Measurements from ENCODE around the gene OSER1. TPM values are rescaled to one million over a fixed set of nuclear protein-coding genes. Genes with fewer than 3 reads are reported as not detected.

The OSER1 gene
- total RNA-seq, 6 experiments from 2014 or later = 13.0 to 20.4 (median 17.3) TPM

- no peaks in the 10 kb centered on the region for H3K27me3 ChIP-seq
- intact Hi-C loops (cut with DNase I) = no loop called here
- no peaks in the 10 kb centered on the region for H3K9me3 ChIP-seq
- H3K27ac ChIP-seq = no peak overlapping the region
- ATAC-seq (no peak), DNase-seq (no peak)
- H3K4me3 ChIP-seq = no peak overlapping the region
- H3K4me1 ChIP-seq = no peaks in the 10 kb centered on the region
- no peak for TF ChIP-seq CTCF (IDR thresholded peaks at IDR 0.05)
- no peak for TF ChIP-seq POLR2A (IDR thresholded peaks at IDR 0.05)
- no peaks in the 10 kb centered on the region for H3K36me3 ChIP-seq
- 41% methylated on average over 6 of the region's 6 CpGs for WGBS (ENCODE audit: insufficient coverage, low coverage, low lambda C conversion rate, missing lambda C conversion rate)
These were observed 38.6 kb downstream of the OSER1 start for GRCh38 chr20:44171775-44172571.

GRCh38 chr20:44170816-44171410 is 39.7 kb downstream of the OSER1 start:
- H3K27ac ChIP-seq = no peak overlapping the region
- H3K36me3 ChIP-seq = no peaks in the 10 kb centered on the region
- H3K4me1 ChIP-seq = no peaks in the 10 kb centered on the region
- H3K9me3 ChIP-seq = no peaks in the 10 kb centered on the region
- 46% methylated on average over 6 of the region's 7 CpGs for WGBS (ENCODE audit: insufficient coverage, low coverage, low lambda C conversion rate, missing lambda C conversion rate)
- H3K4me3 ChIP-seq = no peak overlapping the region
- intact Hi-C loops (cut with DNase I) = no loop called here
- no peak for TF ChIP-seq POLR2A (IDR thresholded peaks at IDR 0.05)
- no peak for TF ChIP-seq CTCF (IDR thresholded peaks at IDR 0.05)
- no peak for DNase-seq
- ATAC-seq = no peak
- no peaks in the 10 kb centered on the region for H3K27me3 ChIP-seq

GRCh38 chr20:44167736-44168135 is 42.8 kb downstream of the OSER1 start:
- ATAC-seq = no peak
- Histone ChIP-seq H3K4me3 (no peak overlapping the region), H3K27ac (no peak overlapping the region), H3K4me1 (no peaks in the 10 kb centered on the region), H3K27me3 (no peaks in the 10 kb centered on the region), H3K9me3 (no peaks in the 10 kb centered on the region), H3K36me3 (no peaks in the 10 kb centered on the region)
- no peak for TF ChIP-seq POLR2A (IDR thresholded peaks at IDR 0.05)
- no peak for TF ChIP-seq CTCF (IDR thresholded peaks at IDR 0.05)
- no peak for DNase-seq
- 56% methylated on average over 3 of the region's 3 CpGs for WGBS (ENCODE audit: insufficient coverage, low coverage, low lambda C conversion rate, missing lambda C conversion rate)
- intact Hi-C loops (cut with DNase I) = no loop called here

GRCh38 chr20:44166477-44166876 is 44.1 kb downstream of the OSER1 start:
- intact Hi-C loops (cut with DNase I) = no loop called here
- WGBS (ENCODE audit: insufficient coverage, low coverage, low lambda C conversion rate, missing lambda C conversion rate) = 0% methylated on average over 1 of the region's 4 CpGs
- Histone ChIP-seq H3K27me3 (no peaks in the 10 kb centered on the region), H3K4me3 (no peak overlapping the region), H3K4me1 (no peaks in the 10 kb centered on the region), H3K9me3 (no peaks in the 10 kb centered on the region), H3K27ac (no peak overlapping the region), H3K36me3 (no peaks in the 10 kb centered on the region)
- no peak for TF ChIP-seq CTCF (IDR thresholded peaks at IDR 0.05)
- TF ChIP-seq POLR2A (IDR thresholded peaks at IDR 0.05) = no peak
- DNase-seq = no peak
- peak in 1 of 4 donors; percentile 19 for ATAC-seq

All from right lobe of liver (tissue), 6 donors.